K562 (cell line): ENCODE data around the gene FOXR1. TPM values are rescaled to one million over a fixed set of nuclear protein-coding genes. Genes with fewer than 3 reads are reported as not detected.

ENCODE experiments used
- FUS ChIP-seq: fragments of 200-400 bp; formaldehyde crosslinking; optimal IDR thresholded peaks from 2 replicates; pipeline ENCODE3; 2017; ENCODE audit warnings: low read depth, low read length
- ILK ChIP-seq: fragments of 450-650 bp; IDR thresholded peaks from 2 replicates; pipeline ENCODE4 v1.6.1; 2016; ENCODE audit warnings: missing genetic modification characterization, low read depth, mild to moderate bottlenecking, missing compliant biosample characterization, moderate library complexity, borderline replicate concordance
- KDM4B ChIP-seq, 2 experiments: fragments of 450-650 bp in 1 of 2; sonication (generic) in 1 of 2; IDR thresholded peaks; 2 replicates each; pipeline ENCODE4 v1.6.1; 2016 to 2017; ENCODE audit warnings: borderline replicate concordance in 2 of 2, antibody characterized with exemption in 1 of 2, low read depth in 1 of 2, mild to moderate bottlenecking in 1 of 2
- MED1 ChIP-seq: sonication (generic); formaldehyde crosslinking; IDR thresholded peaks from 2 replicates; pipeline ENCODE4 v1.8.1; 2023; ENCODE audit warnings: missing genetic modification reagents, borderline replicate concordance
- MYBL2 ChIP-seq, 2 experiments: fragments of 450-650 bp in 1 of 2; sonication (generic) in 1 of 2; formaldehyde crosslinking in 1 of 2; IDR thresholded peaks; 2 replicates each; pipeline versions ENCODE4 v1.6.1 to v1.8.1; 2017 to 2022; ENCODE audit warnings: borderline replicate concordance in 1 of 2, inconsistent platforms in 1 of 2, low read depth in 1 of 2, mild to moderate bottlenecking in 1 of 2, missing genetic modification reagents in 1 of 2, moderate library complexity in 1 of 2
- SMC3 ChIP-seq: conservative IDR thresholded peaks from 2 replicates; pipeline ENCODE4 v1.6.1; 2011; ENCODE audit warnings: low read depth, low read length, improper control_type of control experiment; ENCODE audit not compliant: insufficient read depth
- SRSF3 ChIP-seq: fragments of 200-400 bp; formaldehyde crosslinking; IDR thresholded peaks from 2 replicates; pipeline ENCODE4 v1.6.1; 2016; ENCODE audit warnings: mild to moderate bottlenecking, low read length, moderate library complexity; ENCODE audit not compliant: insufficient read depth
- TSHZ1 ChIP-seq: fragments of 250-450 bp; sonication (Bioruptor Pico); IDR thresholded peaks from 2 replicates; pipeline ENCODE4 v1.4.0; 2020; ENCODE audit warnings: mild to moderate bottlenecking, moderate library complexity
- ZNF3 ChIP-seq: fragments of 250-450 bp; sonication (Bioruptor Pico); IDR thresholded peaks from 2 replicates; pipeline ENCODE4 v1.5.0; 2021; ENCODE audit warnings: mild to moderate bottlenecking, moderate library complexity
- ZNF354B ChIP-seq: fragments of 250-450 bp; sonication (Bioruptor Pico); IDR thresholded peaks from 2 replicates; pipeline ENCODE4 v1.4.0; 2020
- ZNF583 ChIP-seq: fragments of 250-450 bp; sonication (Bioruptor Pico); IDR thresholded peaks from 2 replicates; pipeline ENCODE4 v1.4.0; 2020
- polyA plus RNA-seq, 8 experiments: library from polyadenylated mRNA; depleted of rRNA in 4 of 8; stranded (reverse) in 5 of 8; unstranded in 3 of 8; fragments of >200 nt; fragmentation: Nextera tagmentation in 2 of 8; fragmentation: Illumina TruSeq in 1 of 8; extraction: Ambion mirVana in 2 of 8; extraction: Trizol in 1 of 8; gene quantifications; 2 replicates each; pipeline versions ENCODE4 v1.2.1 to v1.2.3, GENCODE V29; 2011 to 2014; ENCODE audit warnings: inconsistent platforms in 1 of 8, missing spikeins in 1 of 8
- total RNA-seq, 7 experiments: library from RNA; depleted of rRNA in 6 of 7; stranded (reverse); fragments of >200 nt in 6 of 7; fragmentation: Illumina TruSeq in 2 of 7; extraction: Trizol in 2 of 7; gene quantifications; 2 replicates each; pipeline versions ENCODE4 v1.2.1 to v1.2.3, GENCODE V29; 2011 to 2021; ENCODE audit warnings: low replicate concordance in 1 of 7
- TF ChIP-seq, protein P1 (sequence below), 2 experiments: fragments of 450-650 bp; formaldehyde crosslinking in 1 of 2; IDR thresholded peaks; 2 replicates each; pipeline versions ENCODE4 v1.4.0 to v1.6.1; 2014 to 2020; ENCODE audit warnings: mild to moderate bottlenecking in 2 of 2, borderline replicate concordance in 1 of 2, low read depth in 1 of 2
- TF ChIP-seq, protein P2 (sequence below): fragments of 450-650 bp; formaldehyde crosslinking; IDR thresholded peaks from 2 replicates; pipeline ENCODE4 v1.4.0; 2020; ENCODE audit warnings: mild to moderate bottlenecking, moderate library complexity

FOXR1 gene
- total and polyA plus RNA-seq, 9 of the 15 experiments (the other 6 are each of a cell fraction or from before 2014, with no cell fraction given), result not detected

- TF ChIP-seq, protein P1, sequence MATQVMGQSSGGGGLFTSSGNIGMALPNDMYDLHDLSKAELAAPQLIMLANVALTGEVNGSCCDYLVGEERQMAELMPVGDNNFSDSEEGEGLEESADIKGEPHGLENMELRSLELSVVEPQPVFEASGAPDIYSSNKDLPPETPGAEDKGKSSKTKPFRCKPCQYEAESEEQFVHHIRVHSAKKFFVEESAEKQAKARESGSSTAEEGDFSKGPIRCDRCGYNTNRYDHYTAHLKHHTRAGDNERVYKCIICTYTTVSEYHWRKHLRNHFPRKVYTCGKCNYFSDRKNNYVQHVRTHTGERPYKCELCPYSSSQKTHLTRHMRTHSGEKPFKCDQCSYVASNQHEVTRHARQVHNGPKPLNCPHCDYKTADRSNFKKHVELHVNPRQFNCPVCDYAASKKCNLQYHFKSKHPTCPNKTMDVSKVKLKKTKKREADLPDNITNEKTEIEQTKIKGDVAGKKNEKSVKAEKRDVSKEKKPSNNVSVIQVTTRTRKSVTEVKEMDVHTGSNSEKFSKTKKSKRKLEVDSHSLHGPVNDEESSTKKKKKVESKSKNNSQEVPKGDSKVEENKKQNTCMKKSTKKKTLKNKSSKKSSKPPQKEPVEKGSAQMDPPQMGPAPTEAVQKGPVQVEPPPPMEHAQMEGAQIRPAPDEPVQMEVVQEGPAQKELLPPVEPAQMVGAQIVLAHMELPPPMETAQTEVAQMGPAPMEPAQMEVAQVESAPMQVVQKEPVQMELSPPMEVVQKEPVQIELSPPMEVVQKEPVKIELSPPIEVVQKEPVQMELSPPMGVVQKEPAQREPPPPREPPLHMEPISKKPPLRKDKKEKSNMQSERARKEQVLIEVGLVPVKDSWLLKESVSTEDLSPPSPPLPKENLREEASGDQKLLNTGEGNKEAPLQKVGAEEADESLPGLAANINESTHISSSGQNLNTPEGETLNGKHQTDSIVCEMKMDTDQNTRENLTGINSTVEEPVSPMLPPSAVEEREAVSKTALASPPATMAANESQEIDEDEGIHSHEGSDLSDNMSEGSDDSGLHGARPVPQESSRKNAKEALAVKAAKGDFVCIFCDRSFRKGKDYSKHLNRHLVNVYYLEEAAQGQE (IDR thresholded peaks at IDR 0.05; ENCODE audit: borderline replicate concordance), result peak; percentile 83
- TF ChIP-seq, protein P1 (CRISPR knock-in tag; IDR thresholded peaks at IDR 0.05; ENCODE audit: low read depth), result no peak
- no peak for TF ChIP-seq MYBL2 (IDR thresholded peaks at IDR 0.05; ENCODE audit: low read depth)
- TF ChIP-seq MYBL2 (CRISPR knock-in tag; IDR thresholded peaks at IDR 0.05; ENCODE audit: borderline replicate concordance), result no peak
- no peak for TF ChIP-seq ILK
- no peak for TF ChIP-seq SRSF3
- no peak for TF ChIP-seq KDM4B (IDR thresholded peaks at IDR 0.05; ENCODE audit: borderline replicate concordance in 2 of 2, low read depth in 1 of 2)
- no peak for TF ChIP-seq TSHZ1 (CRISPR knock-in tag)
- TF ChIP-seq MED1 (CRISPR knock-in tag), result no peak
- TF ChIP-seq ZNF583, result no peak
- TF ChIP-seq ZNF3 (CRISPR knock-in tag), result no peak
- TF ChIP-seq SMC3, result peak; percentile 75
- no peak for TF ChIP-seq FUS
- TF ChIP-seq ZNF354B, result no peak
- TF ChIP-seq, protein P2, sequence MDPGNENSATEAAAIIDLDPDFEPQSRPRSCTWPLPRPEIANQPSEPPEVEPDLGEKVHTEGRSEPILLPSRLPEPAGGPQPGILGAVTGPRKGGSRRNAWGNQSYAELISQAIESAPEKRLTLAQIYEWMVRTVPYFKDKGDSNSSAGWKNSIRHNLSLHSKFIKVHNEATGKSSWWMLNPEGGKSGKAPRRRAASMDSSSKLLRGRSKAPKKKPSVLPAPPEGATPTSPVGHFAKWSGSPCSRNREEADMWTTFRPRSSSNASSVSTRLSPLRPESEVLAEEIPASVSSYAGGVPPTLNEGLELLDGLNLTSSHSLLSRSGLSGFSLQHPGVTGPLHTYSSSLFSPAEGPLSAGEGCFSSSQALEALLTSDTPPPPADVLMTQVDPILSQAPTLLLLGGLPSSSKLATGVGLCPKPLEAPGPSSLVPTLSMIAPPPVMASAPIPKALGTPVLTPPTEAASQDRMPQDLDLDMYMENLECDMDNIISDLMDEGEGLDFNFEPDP (CRISPR knock-in tag), result no peak
These were observed 43.3 kb upstream of the FOXR1 start (continued) for GRCh38 chr11:118928101-118928869.
